ENCODE results near the gene DKK2.

DKK2 gene, protein sequence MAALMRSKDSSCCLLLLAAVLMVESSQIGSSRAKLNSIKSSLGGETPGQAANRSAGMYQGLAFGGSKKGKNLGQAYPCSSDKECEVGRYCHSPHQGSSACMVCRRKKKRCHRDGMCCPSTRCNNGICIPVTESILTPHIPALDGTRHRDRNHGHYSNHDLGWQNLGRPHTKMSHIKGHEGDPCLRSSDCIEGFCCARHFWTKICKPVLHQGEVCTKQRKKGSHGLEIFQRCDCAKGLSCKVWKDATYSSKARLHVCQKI

GRCh38 chr4:107035819-107036583 is at the start of gene DKK2:
Gene DKK2, minus strand, starts transcription at chr4:107036313. Its CDS starts 722 bp downstream, at chr4:107035591.
- DNase-seq: no peak

DNA sequence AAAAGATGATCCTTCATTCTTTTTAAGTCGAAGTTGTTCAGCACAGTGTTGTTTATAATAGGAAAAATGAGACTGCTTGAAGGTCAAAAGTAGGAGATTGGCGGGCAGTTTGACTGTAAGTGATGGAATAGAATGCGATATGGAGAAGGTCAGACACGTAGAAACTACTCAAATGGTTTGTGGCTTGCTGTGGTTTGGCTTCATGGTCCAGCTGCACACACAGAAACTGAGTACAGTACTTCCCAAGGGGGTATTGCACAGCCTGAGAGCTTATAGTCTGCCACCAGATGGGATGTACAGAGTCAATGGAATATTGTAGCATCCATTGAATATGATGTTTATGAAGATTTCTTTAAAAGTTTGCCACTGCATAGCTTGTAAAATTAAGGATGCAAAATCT is 41.1 kb upstream of the DKK2 start:
- DNase-seq: no peak

DNA sequence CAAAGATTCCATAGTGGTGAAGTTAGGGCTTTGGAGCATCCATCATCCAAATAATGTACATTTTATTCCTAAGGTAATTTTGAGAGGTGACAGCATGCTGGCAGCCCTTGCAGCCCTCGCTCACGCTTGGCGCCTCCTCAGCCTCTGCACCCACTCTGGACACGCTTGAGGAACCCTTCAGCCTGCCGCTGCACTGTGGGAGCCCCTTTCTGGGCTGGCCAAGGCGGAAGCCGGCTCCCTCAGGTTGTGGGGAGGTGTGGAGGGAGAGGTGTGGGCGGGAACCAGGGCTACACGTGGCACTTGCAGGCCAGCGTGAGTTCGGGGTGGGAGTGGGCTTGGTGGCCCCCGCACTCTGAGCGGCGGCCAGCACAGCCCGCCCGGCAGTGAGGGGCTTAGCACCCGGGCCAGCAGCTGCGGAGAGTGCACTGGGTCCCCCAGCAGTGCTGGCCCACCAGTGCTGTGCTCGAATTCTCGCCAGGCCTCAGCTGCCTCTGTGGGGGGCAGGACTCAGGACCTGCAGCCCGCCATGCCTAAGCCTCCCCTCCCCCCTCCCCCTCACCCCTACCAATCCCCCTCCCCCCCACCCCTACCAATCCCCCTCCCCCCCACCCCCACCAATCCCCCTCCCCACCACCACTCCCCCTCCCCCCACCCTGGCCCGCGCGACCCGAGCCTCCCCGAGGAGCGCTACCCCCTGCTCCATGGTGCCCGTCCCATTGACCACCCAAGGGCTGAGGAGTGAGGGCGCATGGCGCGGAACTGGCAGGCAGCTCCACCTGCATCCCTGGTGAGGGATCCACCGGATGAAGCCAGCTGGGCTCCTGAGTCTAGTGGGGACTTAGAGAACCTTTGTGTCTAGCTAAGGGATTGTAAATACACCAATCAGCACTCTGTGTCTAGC is 37.0 kb upstream of the DKK2 start:
- no peak for DNase-seq

GRCh38 chr4:107071108-107071507 is 35.0 kb upstream of the DKK2 start:
- no peak for DNase-seq

- no peak for DNase-seq
Measured at GRCh38 chr4:107069049-107069448, 32.9 kb upstream of the DKK2 start.

- no peak for DNase-seq
Measured at GRCh38 chr4:107068116-107068515, 32.0 kb upstream of the DKK2 start.

DNA sequence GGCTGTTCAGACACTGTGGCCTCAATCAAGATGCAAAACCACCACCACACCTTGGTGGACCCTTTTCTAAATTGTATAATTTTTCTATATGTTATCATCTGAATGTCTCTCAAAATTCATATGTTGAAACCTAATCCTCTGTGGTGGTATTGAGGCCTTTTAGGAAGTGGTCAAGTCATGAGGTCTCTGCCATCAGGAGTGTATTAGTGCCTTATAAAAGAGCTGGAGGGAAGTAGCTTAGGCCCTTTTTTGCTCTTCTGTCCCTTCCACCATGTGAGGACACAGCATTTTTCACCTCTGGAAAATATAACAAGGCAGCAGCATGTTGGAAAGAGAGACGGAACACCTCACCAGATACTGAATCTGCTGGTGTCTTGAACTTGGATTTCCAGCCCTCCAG is 30.5 kb upstream of the DKK2 start:
- no peak for DNase-seq

DNA sequence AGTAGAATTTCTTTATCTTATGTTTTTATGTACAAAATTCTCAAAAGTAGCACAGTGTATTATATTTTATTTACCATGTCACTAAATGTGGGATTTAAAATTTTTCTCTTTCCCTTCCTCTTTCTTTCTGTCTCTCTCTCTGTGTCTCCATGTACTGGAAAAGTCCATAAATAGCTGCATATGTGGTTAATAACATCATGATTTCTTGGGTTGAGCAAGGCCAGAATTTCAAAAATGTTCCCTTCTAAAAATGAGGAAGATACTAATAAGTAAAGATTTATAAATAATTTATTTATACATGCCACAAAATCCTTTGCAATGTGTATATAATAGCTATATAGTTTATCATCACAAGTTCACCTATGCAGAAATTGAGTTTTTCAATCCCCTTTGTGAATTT is 29.1 kb upstream of the DKK2 start:
- DNase-seq: no peak

- no peak for DNase-seq
Measured at GRCh38 chr4:107060388-107060787, 24.3 kb upstream of the DKK2 start.

DNA sequence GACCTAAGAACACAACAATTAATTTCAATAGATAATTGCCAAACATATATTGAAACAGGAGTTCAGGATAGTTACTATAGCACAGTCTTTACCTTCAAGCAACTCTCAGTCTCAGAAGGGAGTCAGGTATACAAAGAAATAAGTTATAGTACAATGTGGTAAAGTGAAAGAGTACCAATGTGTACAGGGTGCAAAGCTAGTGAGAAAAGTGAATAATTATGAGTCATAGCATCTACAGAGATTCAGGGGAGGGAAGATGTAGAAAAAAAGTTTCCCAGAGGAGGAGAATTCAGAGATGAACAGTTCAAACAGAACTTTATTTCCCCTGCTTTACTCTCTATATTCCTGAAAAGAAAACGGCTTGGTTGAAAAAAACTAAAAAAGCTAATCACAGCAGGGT is 22.7 kb upstream of the DKK2 start:
- DNase-seq: no peak

DNA sequence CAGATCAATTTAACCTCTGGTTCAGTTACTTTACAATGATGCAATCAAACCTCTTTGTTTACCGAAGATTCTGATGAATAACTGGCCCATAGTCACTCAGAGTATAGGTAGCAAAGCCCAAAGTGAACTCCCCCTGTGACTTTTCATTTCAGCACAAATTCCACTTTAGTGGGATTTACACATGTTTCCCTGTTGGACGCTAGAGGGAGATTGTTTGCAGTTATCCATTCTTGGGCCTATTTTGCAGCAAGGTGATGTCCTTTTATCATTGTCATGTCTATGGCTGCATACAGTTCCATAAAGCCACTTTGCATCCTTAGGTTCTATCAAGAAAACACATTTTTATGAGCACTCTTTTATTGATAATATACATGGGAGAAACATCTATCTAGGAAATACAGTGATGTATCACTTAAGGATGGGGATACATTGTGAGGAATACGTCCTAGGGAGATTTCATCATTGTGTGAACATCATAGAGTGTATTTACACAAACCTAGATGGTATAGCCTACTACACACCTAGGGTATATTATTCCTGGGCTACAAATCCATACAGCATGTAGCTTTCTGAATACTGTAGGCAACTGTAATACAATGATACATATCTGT is 14.5 kb upstream of the DKK2 start:
- DNase-seq: no peak

- no peak for DNase-seq
Measured at GRCh38 chr4:107046261-107046660, 10.1 kb upstream of the DKK2 start.

GRCh38 chr4:107044170-107044569 is 8.1 kb upstream of the DKK2 start:
- DNase-seq: no peak

- no peak for DNase-seq
Measured at GRCh38 chr4:107037199-107037584, 1.1 kb upstream of the DKK2 start.

- no peak for DNase-seq
Measured at GRCh38 chr4:107036584-107037198, 578 bp upstream of the DKK2 start.

GRCh38 chr4:107034996-107035818 is 906 bp downstream of the DKK2 start:
- DNase-seq: no peak

DNA sequence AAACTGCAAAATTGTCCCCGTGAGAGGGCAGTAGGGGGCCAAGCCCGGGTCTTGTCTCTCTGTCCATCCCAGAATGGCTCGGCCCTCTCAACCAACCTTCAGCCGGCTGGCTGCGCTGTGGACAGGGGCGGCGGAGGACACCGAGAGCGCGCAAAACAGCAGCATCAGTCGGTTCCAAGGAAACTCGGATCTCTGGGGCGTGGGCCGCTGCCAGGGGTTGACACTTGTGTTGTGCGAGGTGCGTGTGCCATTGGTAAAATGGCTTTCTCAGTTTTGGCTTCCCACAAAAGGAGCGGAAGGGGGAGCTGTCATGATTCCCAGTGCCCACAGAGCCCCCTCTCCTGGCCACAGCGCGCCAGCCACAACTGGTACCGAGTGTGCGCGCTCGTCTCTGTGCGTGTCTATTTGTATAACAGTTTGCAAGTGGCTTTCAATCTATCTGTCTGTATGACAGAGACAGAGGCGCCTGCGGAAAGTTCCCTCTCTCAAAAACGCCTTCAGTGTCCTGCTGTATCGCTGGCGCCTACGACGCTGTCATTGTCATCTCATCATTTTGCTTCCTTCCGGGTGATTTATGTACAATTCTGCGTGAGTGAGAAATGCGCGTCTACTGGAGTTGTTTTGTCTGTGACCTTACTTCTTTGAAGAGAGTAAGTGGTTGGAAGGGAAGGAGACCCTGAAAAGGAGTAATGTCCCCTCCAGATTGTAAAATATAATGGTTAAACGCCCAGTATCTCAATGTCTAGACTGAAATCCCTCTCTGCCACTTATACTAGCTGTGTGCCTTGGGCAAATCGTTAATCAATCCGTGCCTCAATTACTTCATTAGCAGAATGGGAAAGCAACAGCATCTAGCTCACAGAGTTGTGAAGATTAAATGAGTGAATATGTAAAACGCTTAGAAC is 1.8 kb downstream of the DKK2 start:
- no peak for DNase-seq

GRCh38 chr4:107027379-107027778 is 8.7 kb downstream of the DKK2 start:
- DNase-seq: no peak

DNA sequence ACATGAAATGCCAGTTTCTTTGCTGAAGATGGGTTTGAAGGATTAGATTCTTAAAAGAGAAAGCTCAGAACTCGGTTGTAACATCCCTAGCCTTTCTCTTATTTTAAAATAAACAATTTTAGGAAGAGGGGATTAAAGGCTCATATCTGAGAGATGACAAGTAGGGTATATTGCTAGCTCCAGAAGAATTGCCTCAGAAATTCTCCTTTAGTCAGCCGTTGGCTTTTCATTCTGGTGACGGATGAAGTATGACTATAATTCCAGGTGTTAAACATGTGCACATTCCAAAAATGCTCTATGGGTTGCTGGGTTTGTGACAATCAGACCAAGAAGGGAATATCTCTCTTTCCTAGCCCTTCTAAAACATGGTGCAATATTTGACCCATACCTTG is 17.8 kb downstream of the DKK2 start:
- DNase-seq: no peak

DNA sequence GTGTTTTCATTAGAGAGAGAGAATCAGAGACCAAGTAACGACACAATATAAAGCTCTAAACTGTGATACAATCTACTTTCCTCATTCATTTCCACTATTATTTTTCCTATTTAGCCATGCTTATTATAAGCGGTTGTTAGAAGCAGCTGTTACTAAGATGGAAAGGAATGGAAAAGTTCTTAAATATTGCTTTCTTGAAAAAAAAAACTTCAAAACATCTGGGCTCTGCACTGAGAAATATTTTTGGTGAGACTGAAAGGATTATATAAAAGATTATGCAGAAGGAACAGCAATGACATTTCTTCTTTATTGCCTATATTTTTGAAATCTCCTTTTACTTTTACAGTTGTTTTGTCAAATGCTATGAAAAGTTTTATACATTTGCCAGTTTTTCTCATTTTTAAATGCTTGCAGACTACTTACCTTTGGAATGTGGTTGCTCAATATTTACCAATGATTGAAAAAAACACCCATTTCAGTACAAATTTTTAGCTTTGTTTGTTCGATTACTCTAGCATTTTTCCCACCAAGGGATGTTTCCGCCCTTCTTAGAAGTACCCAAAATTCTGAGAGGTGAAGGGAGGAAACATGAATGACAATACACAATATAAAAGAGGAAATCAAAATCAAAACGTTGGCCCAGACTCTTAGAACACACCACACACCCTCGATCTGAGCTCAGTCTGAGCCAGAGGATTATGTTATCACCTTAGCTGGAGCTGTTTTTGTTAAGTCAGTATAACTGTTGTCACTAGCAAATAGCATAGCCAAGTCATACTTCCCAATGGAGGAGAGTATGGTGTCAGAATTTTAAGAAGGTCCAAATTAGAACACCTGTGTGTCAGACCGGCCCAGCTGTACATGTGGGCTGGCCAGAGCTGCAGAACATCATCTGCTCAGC is 18.4 kb downstream of the DKK2 start:
- DNase-seq: no peak
